HPDE6-E6E7 (cell line): ENCODE data around the gene PODXL2.

Source experiments
- DNase-seq: peaks from one replicate; pipeline ENCODE4 v3.0.0; 2011; ENCODE audit warnings: missing footprints; ENCODE audit errors: extremely low spot score

PODXL2 gene

DNA sequence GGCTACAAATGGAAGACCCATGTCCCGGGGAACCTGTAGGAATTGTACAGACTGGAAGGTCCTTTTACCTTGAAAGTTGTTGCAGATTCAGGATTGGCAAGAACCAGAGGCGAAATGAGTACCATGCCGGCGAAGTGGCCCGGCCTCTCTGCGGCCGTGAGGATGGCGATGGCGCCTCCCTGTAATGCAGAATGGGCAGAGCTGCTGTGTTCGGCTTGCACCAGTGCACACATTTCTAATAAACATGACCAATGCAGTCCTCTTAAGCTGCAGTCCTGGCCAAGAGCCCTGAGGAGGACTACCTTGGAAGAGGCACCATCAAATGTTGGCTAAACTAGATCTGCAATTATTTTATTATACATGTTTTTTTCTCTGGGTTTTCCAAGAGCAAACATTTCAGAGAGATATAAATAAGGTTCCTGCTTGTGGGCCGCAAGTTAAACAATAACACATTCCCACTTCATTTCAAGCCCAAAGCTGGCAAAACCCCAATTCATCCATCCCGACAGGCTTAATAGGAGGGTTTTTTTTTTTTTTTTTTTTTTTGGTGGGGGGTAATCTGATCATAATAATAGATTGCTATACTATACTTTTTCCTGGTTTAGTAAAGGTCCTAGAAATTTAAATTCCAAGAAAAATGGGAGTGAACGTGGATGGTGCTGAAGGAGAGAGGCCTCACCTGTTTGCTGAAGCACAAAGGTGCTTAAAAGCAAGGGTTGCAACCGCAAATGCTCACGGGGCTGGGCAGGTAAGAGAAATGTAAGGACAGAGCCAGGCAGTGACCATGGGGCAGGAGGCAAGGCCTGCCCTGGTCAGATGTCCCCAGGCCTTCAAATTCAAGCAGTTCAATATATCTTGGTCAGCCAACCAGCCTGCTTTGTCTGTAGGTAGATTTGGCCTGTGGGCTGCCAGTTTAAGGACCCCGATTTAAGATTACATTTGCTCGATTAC, 92.3 kb downstream of the PODXL2 start:
- no peak for DNase-seq

GRCh38 chr3:127722091-127722784, 93.3 kb downstream of the PODXL2 start:
- no peak for DNase-seq
